ENCODE results near the gene TRAFD1.
A peak's percentile ranks its signal among the peaks of the same experiment; 100 is the strongest.

The TRAFD1 gene

DNA sequence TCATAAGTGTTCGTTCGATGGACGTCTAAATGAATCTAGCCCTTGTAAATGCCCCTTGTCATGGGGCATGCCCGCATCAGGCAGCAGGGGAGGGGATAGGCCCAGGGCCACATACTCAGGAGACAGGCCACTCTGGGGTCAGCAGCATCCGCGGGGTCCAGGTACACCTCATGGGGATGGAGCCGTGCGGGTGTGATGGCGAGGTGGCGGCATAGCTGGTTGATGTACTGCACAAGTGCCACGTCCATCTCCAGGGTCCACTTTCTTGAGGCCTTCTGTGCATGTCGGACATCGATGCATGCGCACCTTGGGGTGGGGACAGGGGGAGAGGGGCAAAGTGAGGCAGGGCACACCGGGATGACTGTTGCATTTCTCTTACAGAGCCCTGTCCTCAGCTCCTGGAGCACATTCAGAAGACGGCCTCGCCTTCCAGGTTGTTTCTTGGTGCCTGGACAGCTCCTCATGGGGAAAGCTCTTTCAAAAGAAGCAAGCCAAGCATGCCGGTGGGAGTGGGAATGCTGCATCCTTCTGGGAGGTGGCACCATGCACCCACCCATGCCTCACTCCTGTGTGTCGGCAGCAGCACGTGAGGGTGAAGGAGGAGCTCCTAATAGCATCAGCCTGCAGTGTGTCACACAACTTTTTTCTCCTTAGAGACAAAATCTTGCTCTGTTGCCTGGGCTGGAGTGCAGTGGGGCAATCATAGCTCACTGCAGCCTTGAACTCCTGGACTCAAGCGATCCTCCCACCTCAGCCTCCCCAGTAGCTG, 47.4 kb downstream of the TRAFD1 start:
- no peak for DNase-seq
- H3K4me1 Mint-ChIP-seq: peaks cover 10% of the 10 kb centered on the region
- ATAC-seq: no peak
- no peaks in the 10 kb centered on the region for H3K27me3 Mint-ChIP-seq
- H3K4me3 Mint-ChIP-seq: no peak overlapping the region
- peak overlapping the region in 1 of 2 donors; percentile 96 for H3K27ac Mint-ChIP-seq
- no peaks in the 10 kb centered on the region for H3K9me3 Mint-ChIP-seq

DNA sequence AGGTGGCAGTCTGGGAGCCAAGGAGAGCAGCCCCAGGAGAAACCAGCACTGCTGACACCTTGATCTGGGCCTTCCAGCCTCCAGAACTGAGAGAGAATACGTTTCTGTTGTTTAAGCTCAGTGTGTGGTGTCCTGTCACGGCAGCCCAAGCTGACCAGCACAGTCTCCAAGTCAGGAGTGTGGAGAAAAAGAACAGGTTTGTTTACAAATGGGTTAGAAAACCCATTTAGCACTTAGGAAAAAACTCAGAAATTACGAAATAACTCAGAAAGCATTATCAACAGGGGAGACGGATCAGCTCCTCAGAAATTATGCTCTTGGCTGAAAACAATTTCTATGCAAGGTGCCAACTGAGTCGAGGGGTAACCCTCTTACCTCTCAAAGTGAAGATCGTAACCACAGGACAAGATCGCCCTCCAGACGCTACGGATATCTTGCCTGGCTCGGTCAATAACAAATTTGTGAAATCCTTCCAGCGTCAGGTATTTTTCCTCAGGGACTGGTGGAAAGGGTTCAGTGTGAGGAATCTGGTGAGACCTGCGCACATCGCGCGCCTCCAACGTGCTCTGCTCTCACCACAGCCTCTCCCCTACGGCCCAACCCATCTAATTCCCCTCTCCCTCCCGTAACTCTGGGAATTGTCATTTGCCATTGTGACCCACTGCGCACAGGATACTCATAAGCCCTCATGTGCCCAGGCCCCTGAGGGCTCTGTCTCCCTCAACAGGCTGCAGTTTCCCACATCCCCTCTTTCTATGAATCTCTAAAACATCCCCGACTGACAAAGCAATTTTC, 50.2 kb downstream of the TRAFD1 start:
- peaks cover 5% of the 10 kb centered on the region for H3K4me1 Mint-ChIP-seq
- ATAC-seq (no peak), DNase-seq (no peak)
- H3K27ac Mint-ChIP-seq: no peak overlapping the region
- H3K27me3 Mint-ChIP-seq: no peaks in the 10 kb centered on the region
- H3K4me3 Mint-ChIP-seq: no peak overlapping the region
- H3K9me3 Mint-ChIP-seq: no peaks in the 10 kb centered on the region

DNA sequence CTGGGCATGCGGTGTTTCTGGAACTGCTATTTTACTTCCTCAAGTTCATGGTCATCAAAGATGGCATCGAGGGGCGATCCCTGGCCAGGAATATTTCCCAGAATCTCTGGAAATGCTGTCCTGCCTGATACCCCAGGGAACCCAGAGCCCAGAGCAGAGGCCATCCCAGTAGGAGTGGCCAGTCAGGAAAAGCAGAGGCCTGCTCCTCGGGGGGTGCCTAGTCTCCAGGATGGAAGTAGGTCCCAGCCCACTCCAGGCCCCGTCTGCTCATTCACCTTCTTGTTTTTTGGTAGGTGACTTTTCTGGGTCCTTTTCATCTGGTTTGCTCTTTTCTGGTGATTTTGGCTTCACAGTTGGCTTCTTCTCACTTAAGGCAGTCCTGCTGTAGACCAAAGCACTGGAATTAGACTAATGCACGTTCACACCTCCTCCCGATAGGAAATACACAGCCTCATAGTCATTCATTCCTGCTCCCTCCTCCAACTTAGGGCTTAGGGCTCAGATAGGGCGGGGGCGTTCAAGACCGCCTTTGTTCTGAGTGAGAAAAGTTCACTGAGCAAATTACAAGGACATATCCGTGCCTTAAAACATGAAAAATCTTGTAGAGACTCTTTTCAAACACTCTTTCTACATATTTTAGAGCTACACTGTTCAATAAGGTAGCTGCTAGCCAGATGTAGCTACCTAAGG, 51.1 kb downstream of the TRAFD1 start:
- DNase-seq (no peak), ATAC-seq (no peak)
- no peaks in the 10 kb centered on the region for H3K9me3 Mint-ChIP-seq
- peaks cover 8% of the 10 kb centered on the region for H3K4me1 Mint-ChIP-seq
- no peak overlapping the region for H3K4me3 Mint-ChIP-seq
- H3K27ac Mint-ChIP-seq: no peak overlapping the region
- H3K27me3 Mint-ChIP-seq: no peaks in the 10 kb centered on the region

DNA sequence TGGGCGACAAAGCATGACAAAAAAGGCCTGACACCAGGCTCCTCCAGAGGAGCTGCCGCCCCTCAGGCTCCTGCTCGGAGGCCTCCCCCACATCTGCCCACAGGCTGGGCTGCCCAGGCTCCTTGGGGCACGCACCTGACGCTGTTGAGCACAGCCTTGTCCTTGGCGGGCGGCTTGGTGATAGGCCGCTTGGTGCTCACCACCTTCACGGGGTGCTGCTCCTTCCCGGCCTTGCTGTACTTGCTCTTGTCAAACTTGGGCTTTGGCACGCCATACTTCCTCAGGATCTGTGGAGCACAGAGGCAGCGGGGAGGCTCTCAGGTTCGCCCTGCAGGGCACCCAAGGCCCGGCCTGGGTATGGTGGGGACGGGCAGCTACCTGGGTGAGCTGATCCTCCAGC, 53.4 kb downstream of the TRAFD1 start:
- Mint-ChIP-seq H3K4me3 (no peak overlapping the region), H3K27me3 (no peaks in the 10 kb centered on the region), H3K27ac (no peak overlapping the region), H3K9me3 (no peaks in the 10 kb centered on the region), H3K4me1 (peaks cover 23% of the 10 kb centered on the region)
- DNase-seq (no peak), ATAC-seq (no peak)

DNA sequence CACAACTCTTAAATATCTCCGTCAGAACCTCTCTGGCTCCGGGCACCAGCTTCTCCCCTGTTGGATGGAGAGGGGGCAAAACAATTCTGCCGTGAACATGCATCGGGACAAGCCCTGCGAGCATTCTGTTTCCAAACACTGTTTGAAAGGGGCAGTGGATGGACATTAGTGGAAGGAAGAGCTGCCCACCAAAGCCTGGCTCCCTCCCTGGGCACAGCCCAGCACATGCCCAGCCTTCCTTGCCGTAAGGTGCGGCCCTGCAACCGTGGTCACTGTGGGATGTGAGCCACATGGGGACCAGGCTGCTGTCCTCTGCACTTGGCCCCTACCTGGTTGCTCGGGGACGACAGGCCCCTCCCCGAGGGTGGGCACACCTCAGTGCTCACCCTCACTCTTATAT, 54.0 kb downstream of the TRAFD1 start:
- H3K4me3 Mint-ChIP-seq: no peak overlapping the region
- no peak for DNase-seq
- no peaks in the 10 kb centered on the region for H3K27me3 Mint-ChIP-seq
- no peak overlapping the region for H3K27ac Mint-ChIP-seq
- H3K9me3 Mint-ChIP-seq: no peaks in the 10 kb centered on the region
- no peak for ATAC-seq
- H3K4me1 Mint-ChIP-seq: peaks cover 26% of the 10 kb centered on the region

DNA sequence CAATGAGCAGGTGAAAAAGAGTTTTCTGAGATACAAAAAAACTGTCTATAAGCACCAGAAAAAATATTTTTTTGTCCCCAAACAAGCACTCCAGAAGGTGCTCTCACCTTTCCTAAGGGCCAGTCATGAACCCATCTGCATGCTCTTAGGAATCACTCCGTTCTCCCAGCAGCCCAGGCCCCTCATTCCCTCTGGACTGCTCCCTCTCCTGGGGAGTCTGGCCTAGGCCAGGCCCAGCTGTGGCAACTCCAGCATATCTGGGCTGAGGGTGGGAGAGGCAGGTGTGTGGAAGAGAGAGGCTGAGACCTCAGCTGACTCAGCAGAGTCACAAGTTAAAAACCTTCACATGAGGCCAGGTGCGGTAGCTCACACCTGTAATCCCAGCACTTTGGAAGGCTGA, 54.6 kb downstream of the TRAFD1 start:
- ATAC-seq (no peak), DNase-seq (no peak)
- no peaks in the 10 kb centered on the region for H3K27me3 Mint-ChIP-seq
- H3K4me1 Mint-ChIP-seq: peaks cover 26% of the 10 kb centered on the region
- H3K27ac Mint-ChIP-seq: no peak overlapping the region
- no peak overlapping the region for H3K4me3 Mint-ChIP-seq
- no peaks in the 10 kb centered on the region for H3K9me3 Mint-ChIP-seq

DNA sequence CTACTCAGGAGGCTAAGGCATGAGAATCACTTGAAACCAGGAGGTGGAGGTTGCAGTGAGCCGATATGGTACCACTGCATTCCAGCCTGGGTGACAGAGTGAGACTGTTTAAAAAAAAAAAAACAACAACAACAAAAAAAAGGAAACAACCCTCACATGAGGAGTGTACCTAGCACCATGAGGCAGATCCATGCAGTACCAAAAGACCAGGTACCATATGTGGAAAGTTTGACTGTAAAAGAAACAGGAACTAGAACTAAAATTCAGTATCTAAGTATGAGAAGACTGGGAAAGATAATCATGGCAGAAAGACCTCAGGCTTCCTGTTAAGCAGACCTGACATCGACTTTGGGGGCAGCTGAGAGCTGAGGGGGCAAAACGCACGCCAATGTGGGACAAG, 55.1 kb downstream of the TRAFD1 start:
- Mint-ChIP-seq H3K4me1 (peaks cover 26% of the 10 kb centered on the region), H3K27me3 (no peaks in the 10 kb centered on the region), H3K4me3 (no peak overlapping the region), H3K9me3 (no peaks in the 10 kb centered on the region), H3K27ac (peak overlapping the region in 1 of 2 donors; percentile 75)
- DNase-seq: no peak
- no peak for ATAC-seq

DNA sequence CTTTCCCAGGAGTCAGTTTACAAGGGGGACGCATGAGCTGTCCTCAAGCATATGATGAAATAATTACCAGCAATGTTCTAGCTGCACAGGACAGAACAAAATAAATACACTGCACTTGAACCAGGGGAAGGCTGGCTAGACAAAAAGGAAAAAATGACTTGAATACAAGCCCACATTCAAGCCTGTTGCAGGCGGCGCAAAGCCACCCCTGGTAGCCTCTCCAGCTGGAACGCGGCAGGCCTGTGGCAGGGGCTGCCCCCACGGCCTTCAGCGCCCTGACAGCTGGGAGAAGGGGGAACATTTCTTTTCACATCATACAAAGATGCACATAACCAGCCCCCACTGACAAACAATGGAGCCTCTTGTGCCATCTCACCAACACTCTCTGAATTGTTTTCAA, 57.1 kb downstream of the TRAFD1 start:
- Mint-ChIP-seq H3K9me3 (no peaks in the 10 kb centered on the region), H3K27me3 (no peaks in the 10 kb centered on the region), H3K27ac (no peak overlapping the region), H3K4me3 (no peak overlapping the region), H3K4me1 (peaks cover 26% of the 10 kb centered on the region)
- DNase-seq (no peak), ATAC-seq (no peak)

DNA sequence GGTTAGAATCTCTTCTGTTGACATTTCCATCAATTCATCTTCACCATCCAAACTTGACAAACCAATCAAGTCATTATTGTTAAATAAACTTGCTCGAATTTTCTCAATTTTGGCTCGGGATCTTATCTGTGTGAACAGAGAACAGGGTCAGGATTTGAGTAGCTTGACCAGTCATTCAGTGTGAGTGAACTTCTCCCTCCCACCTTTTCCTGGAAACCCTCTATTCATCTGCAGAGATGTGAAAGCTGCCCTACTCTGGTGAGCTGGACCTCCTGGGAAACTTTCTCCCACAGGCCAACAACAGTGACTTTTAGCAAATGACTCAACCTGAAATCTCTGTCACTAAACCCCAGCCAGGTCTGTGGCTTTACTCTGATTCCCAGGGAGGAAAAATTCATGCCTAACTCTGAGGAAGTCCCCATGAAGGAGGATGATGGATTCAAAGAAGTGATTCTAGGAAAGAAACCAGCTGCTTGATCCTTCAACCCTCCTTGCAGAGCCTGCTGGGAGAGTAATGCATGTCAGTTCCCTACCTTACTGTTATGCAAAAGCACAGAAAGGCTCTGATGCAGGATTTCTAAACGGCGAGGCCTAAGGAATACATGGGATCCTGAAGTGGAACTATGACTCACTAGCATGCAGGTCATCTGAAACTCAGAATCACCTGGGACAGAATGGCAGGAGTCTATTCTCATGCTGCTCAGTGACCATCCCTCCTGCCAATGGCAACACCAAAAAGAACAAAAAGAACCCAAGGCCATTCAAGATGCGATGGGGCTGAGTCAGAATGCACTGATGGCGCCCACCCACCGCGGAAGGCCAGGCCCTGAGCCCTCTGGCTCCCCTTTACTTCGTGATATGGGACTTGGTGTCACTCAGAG, 58.0 kb downstream of the TRAFD1 start:
- peaks cover 26% of the 10 kb centered on the region for H3K4me1 Mint-ChIP-seq
- H3K9me3 Mint-ChIP-seq: no peaks in the 10 kb centered on the region
- H3K4me3 Mint-ChIP-seq: peak overlapping the region in 1 of 2 donors; percentile 55
- H3K27ac Mint-ChIP-seq: peak overlapping the region; percentile 8 to 80
- ATAC-seq: peak; percentile 82
- H3K27me3 Mint-ChIP-seq: no peaks in the 10 kb centered on the region
- DNase-seq: peak in 1 of 2 donors; percentile 38

DNA sequence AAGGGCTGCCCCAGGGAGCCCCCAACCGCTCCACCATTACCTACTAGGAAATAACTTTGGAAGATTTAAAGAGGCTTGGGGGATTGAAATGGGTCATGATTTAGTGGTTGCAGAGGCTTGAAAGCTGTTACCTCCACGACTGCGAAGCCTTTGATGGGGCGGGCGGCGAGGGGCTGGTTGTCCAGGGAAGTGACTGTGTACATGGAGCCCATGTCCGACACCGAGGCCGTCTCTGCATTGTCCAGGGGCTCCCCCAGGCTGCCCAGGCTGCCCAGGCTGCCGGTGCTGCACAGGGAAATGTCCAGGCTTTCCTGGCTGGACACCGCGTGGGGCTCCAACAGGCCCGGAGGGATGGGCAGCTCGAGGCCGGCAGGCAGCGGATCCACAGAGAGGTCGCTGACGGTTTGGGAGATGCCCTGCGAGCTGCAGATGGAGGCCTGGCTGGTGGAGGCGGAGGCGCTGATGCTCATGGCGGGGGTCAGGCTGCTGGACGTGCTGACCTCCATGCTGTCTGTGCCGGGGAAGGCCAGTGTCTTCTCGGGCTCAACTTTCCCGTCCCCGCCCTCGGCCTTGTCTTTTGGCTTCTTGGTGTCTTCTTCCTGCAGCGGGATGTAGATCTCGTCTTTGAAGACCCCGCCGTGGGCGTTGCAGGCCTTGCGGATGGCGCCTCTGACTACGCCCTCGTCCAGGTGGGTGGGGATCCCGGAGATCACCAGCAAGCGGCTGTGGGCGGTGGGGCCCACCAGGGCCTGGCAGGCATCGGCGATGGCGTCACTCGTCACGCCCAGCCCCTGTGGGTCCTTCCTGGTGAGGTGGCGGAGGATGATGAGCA, 58.9 kb downstream of the TRAFD1 start:
- Mint-ChIP-seq H3K4me3 (no peak overlapping the region), H3K9me3 (no peaks in the 10 kb centered on the region), H3K4me1 (peaks cover 26% of the 10 kb centered on the region), H3K27me3 (no peaks in the 10 kb centered on the region), H3K27ac (peak overlapping the region in 1 of 2 donors; percentile 80)
- ATAC-seq: no peak
- no peak for DNase-seq

DNA sequence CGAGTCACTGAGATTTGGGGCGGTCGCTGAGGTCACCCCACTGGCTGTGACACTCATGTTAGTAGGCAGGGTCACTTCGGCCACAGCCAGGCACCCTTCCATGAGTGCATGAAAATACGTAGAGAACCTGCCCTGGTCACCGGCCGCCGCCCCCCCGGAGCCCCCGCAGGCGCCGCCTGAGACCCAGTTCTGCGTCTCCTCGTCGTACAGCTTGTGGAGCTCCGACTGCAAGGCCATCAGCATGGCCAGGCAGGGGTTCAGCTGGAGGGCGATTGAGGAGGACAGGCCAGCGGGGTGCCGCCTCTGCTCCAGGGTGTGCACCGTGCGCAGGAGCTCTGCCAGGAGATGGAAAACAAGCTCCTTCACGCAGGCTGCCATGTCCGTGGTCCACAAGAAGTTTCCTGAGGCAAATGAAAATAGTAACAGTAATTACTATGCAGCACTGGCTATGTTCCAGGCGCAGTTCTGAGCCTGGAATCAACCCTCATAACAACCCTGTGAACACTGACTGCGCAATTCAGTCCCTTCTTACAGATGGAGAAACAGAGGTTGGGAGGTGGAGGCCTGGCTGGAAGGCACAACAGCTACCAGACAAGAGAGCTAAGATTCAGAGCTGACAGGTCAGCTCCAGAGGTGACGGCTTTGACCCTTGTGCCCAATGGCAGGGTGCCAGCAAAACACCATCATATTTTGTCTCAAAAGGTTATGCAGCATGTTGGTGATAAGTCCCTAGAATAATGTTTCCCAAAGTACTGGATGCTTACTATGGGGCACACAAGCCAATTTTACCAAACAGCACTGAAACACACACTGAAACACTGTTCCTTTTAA, 59.9 kb downstream of the TRAFD1 start:
- Mint-ChIP-seq H3K9me3 (no peaks in the 10 kb centered on the region), H3K4me3 (no peak overlapping the region), H3K27me3 (no peaks in the 10 kb centered on the region), H3K27ac (peak overlapping the region in 1 of 2 donors; percentile 54), H3K4me1 (peaks cover 25% of the 10 kb centered on the region)
- ATAC-seq (no peak), DNase-seq (no peak)

DNA sequence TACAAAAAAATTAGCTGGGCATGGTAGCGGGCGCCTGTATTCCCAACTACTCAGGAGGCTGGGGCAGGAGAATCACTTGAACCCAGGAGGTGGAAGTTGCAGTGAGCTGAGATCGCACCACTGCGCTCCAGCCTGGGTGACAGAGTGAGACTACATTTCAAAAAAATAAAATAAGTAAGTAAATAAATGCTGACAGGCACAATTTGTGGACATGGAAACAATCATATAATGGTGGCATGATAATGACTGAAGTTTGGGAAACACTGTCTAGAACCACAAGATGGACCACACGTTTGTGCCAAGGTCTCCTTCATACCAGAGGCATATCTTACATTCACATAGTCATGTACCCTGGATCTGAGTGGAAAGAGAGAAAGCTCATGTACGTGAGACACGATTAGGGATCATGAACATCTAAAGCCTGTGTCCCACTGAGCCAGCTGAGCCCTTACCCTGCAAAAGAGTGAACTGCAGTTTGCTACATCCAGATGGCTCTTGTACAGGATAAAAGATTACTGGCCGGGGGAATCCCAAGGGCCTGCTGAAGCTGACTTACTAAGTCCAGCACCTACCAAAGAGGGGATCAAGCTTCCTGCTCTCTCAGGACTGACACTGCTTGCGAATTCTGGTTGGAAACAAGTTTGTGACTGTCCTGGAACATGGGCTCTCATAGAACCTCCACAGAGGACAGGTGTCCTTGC, 62.9 kb downstream of the TRAFD1 start:
- peaks cover 9% of the 10 kb centered on the region for H3K4me1 Mint-ChIP-seq
- H3K4me3 Mint-ChIP-seq: no peak overlapping the region
- no peaks in the 10 kb centered on the region for H3K27me3 Mint-ChIP-seq
- H3K27ac Mint-ChIP-seq: no peak overlapping the region
- DNase-seq (no peak), ATAC-seq (no peak)
- no peaks in the 10 kb centered on the region for H3K9me3 Mint-ChIP-seq

DNA sequence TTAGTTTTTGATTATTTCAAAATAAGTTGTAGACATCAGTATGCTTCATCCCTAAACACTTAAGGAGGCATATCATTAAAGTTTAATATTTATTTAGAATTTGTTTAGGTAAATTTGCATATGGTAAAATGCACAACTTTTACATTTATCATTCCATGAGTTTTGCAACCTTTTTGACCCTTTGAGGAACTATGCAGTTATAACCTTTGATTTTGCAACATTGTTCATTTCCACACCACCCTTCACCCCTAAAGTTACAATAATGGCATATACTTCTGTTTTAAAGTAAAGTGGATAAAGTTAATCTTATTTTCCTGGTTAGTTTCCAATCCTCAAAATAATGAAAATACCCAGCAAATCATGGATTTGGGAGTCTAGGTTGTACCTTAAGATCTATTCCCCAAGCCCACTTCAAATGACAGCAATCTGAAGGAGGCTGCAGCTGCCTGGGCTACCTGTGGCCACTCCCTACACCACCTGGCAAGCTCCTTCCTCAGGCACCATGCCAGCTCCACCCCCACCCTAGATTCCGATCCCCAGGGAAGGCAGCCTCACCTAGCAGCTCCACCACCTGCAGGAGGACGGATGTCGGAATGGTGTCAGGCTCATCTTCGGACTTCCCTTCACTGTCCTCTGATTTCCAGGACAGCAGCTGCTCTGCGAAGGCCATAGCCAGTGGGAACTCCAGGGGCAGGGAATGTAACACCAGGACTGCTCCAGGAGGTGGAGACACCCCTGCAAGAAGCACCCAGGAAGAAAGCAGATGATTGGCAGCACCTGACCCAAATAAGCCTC, 65.1 kb downstream of the TRAFD1 start:
- Mint-ChIP-seq H3K27me3 (no peaks in the 10 kb centered on the region), H3K4me1 (no peaks in the 10 kb centered on the region), H3K27ac (no peak overlapping the region), H3K4me3 (no peak overlapping the region), H3K9me3 (no peaks in the 10 kb centered on the region)
- DNase-seq (no peak), ATAC-seq (no peak)
